Mesodermal cell (in vitro differentiated cells): ENCODE data around the gene RSPH10B. TPM values are rescaled to one million over a fixed set of nuclear protein-coding genes. Genes with fewer than 3 reads are reported as not detected.
A peak's percentile ranks its signal among the peaks of the same experiment; 100 is the strongest.
"Not testable (repeated sequence)": the region's sequence is repeated elsewhere in the genome, so short reads cannot be mapped to it uniquely, and the experiment has no call there.

Experiments
- H3K27ac ChIP-seq: 2 replicates; pipeline ENCODE4 v1.7.0; 2013; ENCODE audit warnings: mild to moderate bottlenecking, low read depth, low read length, moderate library complexity; ENCODE audit not compliant: severe bottlenecking
- H3K36me3 ChIP-seq: 2 replicates; pipeline ENCODE4 v1.7.1; 2013; ENCODE audit warnings: mild to moderate bottlenecking, low read length, moderate library complexity; ENCODE audit not compliant: control insufficient read depth, insufficient read depth
- H3K4me1 ChIP-seq: one replicate; pipeline ENCODE4 v1.7.1; 2013; ENCODE audit warnings: mild to moderate bottlenecking, low read length; ENCODE audit not compliant: insufficient read depth, control insufficient read depth, poor library complexity, severe bottlenecking
- H3K4me3 ChIP-seq: 2 replicates; pipeline ENCODE4 v1.7.0; 2013; ENCODE audit warnings: low read length, control low read depth, mild to moderate bottlenecking; ENCODE audit not compliant: insufficient read depth, poor library complexity, severe bottlenecking; ENCODE audit errors: extremely low read depth
- H3K9me3 ChIP-seq: 2 replicates; pipeline ENCODE4 v1.7.1; 2013; ENCODE audit warnings: mild to moderate bottlenecking, low read length, moderate library complexity; ENCODE audit not compliant: control insufficient read depth
- WGBS, 2 experiments: methylation state at CpG; one replicate each; pipeline ENCODE4 v1.1.5; 2013; ENCODE audit warnings: missing lambda C conversion rate in 2 of 2; ENCODE audit not compliant: insufficient coverage in 2 of 2; 5-methylcytosine and 5-hydroxymethylcytosine counted together
- polyA plus RNA-seq, 2 experiments: library from polyadenylated mRNA; stranded (reverse); fragments of 50-300 nt; gene quantifications; one replicate each; pipeline ENCODE4 v1.2.3, GENCODE V29; 2013

The RSPH10B gene
- 0.26 TPM for polyA plus RNA-seq (2013, experiment 1 of 2)
- polyA plus RNA-seq (2013, experiment 2 of 2): not detected

DNA sequence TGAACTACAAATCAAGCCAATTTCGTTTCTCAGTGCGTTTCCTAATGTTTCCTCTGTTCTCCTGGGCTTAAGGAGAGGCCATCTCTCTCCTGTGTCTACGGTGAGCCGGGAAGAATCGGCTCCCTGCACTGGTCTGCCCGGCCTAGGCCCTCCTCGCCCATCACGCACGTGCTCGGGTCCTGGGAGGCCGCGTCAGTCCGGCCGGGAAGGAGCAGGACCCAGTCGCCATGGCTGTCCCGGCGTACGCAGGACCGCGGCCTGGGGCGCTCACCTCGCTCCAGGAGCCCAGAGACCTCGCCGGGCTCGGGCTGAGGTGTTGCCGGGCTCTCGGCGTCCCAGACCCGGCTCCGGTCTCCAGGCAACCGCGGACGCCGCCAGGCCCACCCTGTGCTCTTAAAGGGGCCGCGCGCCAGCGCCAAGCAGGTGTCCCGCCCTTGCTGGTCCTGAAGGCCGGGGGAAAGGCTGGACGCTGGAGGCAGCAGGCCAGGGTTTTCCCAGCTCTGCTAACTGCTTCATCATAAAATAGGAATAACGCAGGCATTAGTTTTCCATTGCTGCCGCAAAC lies at the start of gene RSPH10B:
Gene RSPH10B, minus strand, starts transcription at position 343 of the 565 bp plus-strand sequence. CDS start 3,573 bp downstream, outside the sequence.
- not testable (repeated sequence) for H3K9me3 ChIP-seq, H3K27ac ChIP-seq, H3K4me1 ChIP-seq, H3K36me3 ChIP-seq, H3K4me3 ChIP-seq
- no CpG with 5 or more reads among the region's 43 CpGs for WGBS, 2 experiments

- Histone ChIP-seq H3K36me3 (peaks cover 90% of the 10 kb centered on the region), H3K4me1 (no peaks in the 10 kb centered on the region), H3K9me3 (no peaks in the 10 kb centered on the region), H3K27ac (peak overlapping the region; percentile 26), H3K4me3 (no peak overlapping the region)
- WGBS, 2 experiments: 95% methylated on average over 6 to 8 of the region's 8 CpGs
Observed at GRCh38 chr7:6016653-6016966, 46.1 kb upstream of the RSPH10B start.

DNA sequence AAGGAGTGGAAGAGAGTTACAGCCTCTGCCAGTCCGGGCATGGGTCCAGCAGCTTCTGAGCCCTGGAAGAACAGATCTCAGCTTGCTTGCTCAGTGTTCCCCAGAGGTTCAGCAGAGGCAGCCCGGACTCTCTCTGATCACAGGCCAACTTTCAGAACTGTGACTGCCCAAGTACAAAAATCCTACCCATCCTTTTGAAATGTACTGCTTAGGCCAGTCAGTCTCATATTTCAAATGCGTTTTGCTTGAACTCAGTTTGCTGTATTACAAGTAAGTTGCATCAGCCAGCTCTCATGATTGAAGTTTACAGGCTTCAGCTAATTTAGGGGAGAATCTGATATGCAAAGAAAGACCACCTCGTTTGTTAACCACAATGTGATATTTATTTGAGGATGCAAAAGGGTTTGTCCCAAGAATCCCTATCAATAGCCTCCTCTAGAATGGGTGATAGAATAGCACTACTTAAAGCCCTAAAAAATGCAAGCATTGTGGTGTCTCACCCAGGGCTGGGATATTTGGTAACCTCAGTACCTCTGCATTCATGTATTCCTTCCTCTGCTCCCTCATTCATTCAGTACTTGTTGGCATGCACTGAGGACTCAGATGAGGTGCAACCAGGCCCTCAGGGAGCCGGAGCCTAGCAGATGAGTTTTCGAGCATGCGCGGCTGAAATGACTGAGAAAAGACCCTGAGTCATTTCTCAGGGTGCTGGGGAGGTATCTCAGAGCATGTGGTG lies 45.6 kb upstream of the RSPH10B start:
- WGBS, 2 experiments: 97 to 98% methylated on average over 6 to 7 of the region's 8 CpGs
- H3K9me3 ChIP-seq: no peaks in the 10 kb centered on the region
- H3K36me3 ChIP-seq: peaks cover 89% of the 10 kb centered on the region
- H3K27ac ChIP-seq: peak overlapping the region; percentile 26
- H3K4me1 ChIP-seq: no peaks in the 10 kb centered on the region
- no peak overlapping the region for H3K4me3 ChIP-seq

GRCh38 chr7:6012355-6013104 lies 42.0 kb upstream of the RSPH10B start:
- H3K9me3 ChIP-seq: no peaks in the 10 kb centered on the region
- 93 to 94% methylated on average over 14 of the region's 14 CpGs for WGBS, 2 experiments
- H3K36me3 ChIP-seq: peaks cover 63% of the 10 kb centered on the region
- H3K27ac ChIP-seq: no peak overlapping the region
- no peak overlapping the region for H3K4me3 ChIP-seq
- peaks cover 8% of the 10 kb centered on the region for H3K4me1 ChIP-seq

- 87 to 100% methylated on average over 2 of the region's 2 CpGs for WGBS, 2 experiments
- Histone ChIP-seq H3K27ac (no peak overlapping the region), H3K4me3 (no peak overlapping the region), H3K36me3 (peaks cover 54% of the 10 kb centered on the region), H3K4me1 (peaks cover 8% of the 10 kb centered on the region), H3K9me3 (no peaks in the 10 kb centered on the region)
Observed at GRCh38 chr7:6011541-6011940, 41.1 kb upstream of the RSPH10B start.

- H3K27ac ChIP-seq, H3K4me1 ChIP-seq, H3K9me3 ChIP-seq: not testable (repeated sequence)
- Histone ChIP-seq H3K4me3 (peak overlapping the region; percentile 75), H3K36me3 (peaks cover 43% of the 10 kb centered on the region)
- 92 to 100% methylated on average over 4 to 8 of the region's 8 CpGs for WGBS, 2 experiments
Observed at GRCh38 chr7:6010370-6010769, 39.9 kb upstream of the RSPH10B start.

DNA sequence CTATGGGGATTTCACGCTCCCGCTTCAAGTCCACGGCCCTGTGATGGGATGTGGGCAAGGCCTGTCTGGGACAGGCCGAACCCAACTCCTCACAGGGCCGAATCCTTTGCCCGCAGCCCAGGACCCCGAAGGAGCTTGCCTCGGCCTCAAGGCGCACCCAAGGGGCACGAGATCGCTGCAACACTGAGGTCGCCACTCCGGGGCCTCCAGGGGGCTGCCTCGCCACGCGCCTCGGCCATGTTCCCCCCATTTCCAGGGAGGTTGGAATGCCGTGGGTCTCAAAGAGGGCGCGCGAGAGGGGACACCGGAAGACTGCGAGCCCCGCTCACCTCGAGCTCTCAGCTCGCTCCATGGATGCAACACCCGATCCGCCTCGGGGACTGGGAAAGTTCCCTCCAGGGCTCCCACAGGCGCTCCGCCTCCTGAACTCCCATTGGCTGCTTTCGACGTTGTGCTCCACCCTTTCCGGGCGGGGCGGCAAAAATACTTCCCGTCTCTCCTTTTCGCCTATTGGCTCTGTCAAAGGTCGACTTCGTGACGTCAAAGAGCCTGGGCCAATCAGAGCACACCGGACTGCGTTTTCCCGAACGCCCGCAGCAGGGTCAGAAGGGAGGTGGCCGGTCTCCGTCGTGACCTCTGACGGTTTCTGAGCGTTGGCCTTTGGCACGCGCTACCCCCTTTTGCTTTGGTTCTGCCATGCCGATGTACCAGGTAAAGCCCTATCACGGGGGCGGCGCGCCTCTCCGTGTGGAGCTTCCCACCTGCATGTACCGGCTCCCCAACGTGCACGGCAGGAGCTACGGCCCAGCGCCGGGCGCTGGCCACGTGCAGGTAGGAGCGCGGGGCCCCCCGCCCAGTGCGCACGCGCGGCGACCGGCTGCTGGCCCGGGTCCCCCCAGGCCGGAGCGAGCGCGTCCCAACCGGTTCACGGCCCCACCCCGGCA lies 38.5 kb upstream of the RSPH10B start, which contains the start of the genes AIMP2 and PMS2:
Gene AIMP2, plus strand, starts transcription at position 605 of the 944 bp plus-strand sequence. Its CDS starts 92 bp downstream, at position 697.
Gene PMS2, minus strand, starts transcription at position 382 of the 944 bp plus-strand sequence. Its CDS starts 30 bp downstream, at position 352.
- peak within 1 kb of the TSS; percentile 75 for H3K4me3 ChIP-seq
- peak within 1 kb of the TSS; percentile 95 for H3K27ac ChIP-seq
- no peaks in the 10 kb centered on the region for H3K9me3 ChIP-seq
- H3K4me1 ChIP-seq: peaks cover 8% of the 10 kb centered on the region
- peaks cover 36% of the 10 kb centered on the region for H3K36me3 ChIP-seq
- 0% methylated on average over 74 to 79 of the region's 84 CpGs for WGBS, 2 experiments

- H3K27ac ChIP-seq, H3K9me3 ChIP-seq, H3K4me1 ChIP-seq: not testable (repeated sequence)
- 56 to 62% methylated on average over 12 to 14 of the region's 27 CpGs for WGBS, 2 experiments
- peak overlapping the region; percentile 75 for H3K4me3 ChIP-seq
- peaks cover 28% of the 10 kb centered on the region for H3K36me3 ChIP-seq
Observed at GRCh38 chr7:6007835-6008590, 37.5 kb upstream of the RSPH10B start.

GRCh38 chr7:6007386-6007785 lies 36.9 kb upstream of the RSPH10B start:
- Histone ChIP-seq H3K27ac (no peak overlapping the region), H3K4me3 (no peak overlapping the region), H3K36me3 (peaks cover 22% of the 10 kb centered on the region), H3K4me1 (peaks cover 8% of the 10 kb centered on the region), H3K9me3 (no peaks in the 10 kb centered on the region)
- 93 to 97% methylated on average over 2 to 4 of the region's 4 CpGs for WGBS, 2 experiments
